ENCODE data around the gene BRD3OS.

GRCh38 chr9:133978226-133978898, 46.9 kb upstream of the BRD3OS start:
- TF ChIP-seq, protein P1, sequence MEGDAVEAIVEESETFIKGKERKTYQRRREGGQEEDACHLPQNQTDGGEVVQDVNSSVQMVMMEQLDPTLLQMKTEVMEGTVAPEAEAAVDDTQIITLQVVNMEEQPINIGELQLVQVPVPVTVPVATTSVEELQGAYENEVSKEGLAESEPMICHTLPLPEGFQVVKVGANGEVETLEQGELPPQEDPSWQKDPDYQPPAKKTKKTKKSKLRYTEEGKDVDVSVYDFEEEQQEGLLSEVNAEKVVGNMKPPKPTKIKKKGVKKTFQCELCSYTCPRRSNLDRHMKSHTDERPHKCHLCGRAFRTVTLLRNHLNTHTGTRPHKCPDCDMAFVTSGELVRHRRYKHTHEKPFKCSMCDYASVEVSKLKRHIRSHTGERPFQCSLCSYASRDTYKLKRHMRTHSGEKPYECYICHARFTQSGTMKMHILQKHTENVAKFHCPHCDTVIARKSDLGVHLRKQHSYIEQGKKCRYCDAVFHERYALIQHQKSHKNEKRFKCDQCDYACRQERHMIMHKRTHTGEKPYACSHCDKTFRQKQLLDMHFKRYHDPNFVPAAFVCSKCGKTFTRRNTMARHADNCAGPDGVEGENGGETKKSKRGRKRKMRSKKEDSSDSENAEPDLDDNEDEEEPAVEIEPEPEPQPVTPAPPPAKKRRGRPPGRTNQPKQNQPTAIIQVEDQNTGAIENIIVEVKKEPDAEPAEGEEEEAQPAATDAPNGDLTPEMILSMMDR (conservative IDR thresholded peaks at IDR 0.05; ENCODE audit: low read length) = no peak
- no peak for TF ChIP-seq EZH2phosphoT487 (IDR thresholded peaks at IDR 0.05; ENCODE audit: borderline replicate concordance, low read depth, low read length)

All from OCI-LY7 (cell line).